Activated naive CD4-positive, alpha-beta T cell treated with Interleukin-2 at 50 U/mL for 16 hours (primary cell): Measurements from ENCODE around the gene CACNA1E.

ENCODE experiments used
- DNase-seq: peaks from one replicate; pipeline ENCODE4 v3.0.0-alpha.2; 2020

CACNA1E gene

DNA sequence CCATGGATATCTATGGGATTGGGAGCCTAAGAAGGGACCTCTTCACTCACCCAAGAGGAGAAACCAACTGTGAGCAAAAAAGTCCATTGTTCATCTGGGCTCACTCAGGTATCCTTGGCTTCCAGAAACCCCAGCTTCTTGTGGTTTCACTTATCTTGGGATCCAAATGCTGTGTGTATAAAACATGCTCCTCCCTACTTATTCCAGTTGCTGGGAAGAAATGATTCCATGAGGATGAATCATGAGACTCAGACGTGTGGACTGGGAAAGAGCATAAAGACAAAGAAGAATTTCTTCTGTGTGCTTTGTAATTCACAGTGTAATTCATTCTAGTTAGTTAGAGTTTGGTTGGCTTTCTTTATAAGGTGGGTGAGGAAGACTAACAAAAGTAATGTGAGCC is 294.5 kb downstream of the CACNA1E start:
- DNase-seq = no peak

DNA sequence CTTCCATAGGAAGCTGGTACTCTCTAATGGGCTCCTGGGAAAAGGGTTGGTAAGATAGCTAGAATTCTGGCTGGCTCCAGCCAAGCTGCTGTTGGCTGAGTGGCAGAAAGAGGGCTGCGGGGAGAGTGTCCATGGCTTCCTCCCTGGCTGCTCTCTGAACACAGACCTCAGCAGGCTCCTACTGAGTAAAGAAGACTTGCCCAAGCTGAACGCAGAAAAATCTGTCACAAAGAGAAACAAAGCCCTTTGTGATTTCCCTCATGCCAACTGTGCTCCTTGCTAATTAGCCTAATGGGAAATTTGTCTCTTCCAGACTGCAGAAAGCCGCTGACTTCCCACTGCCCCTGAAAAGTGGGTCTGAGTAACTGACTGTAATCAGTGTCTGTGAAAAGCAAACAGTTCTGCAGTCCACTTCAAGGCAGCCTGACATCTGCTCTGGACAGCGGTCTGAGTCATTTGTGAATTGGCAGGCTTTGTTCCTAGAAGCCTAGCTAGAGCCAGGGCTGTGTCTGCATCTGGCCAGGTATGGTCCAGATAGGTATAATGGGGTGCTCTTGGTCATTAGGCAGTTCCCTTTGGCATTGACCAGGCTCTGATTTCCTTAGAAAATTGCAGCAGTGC is 295.4 kb downstream of the CACNA1E start:
- no peak for DNase-seq

- DNase-seq = no peak
These were observed 296.0 kb downstream of the CACNA1E start for GRCh38 chr1:181779343-181779742.

- no peak for DNase-seq
These were observed 299.9 kb downstream of the CACNA1E start for GRCh38 chr1:181783208-181783607.

DNA sequence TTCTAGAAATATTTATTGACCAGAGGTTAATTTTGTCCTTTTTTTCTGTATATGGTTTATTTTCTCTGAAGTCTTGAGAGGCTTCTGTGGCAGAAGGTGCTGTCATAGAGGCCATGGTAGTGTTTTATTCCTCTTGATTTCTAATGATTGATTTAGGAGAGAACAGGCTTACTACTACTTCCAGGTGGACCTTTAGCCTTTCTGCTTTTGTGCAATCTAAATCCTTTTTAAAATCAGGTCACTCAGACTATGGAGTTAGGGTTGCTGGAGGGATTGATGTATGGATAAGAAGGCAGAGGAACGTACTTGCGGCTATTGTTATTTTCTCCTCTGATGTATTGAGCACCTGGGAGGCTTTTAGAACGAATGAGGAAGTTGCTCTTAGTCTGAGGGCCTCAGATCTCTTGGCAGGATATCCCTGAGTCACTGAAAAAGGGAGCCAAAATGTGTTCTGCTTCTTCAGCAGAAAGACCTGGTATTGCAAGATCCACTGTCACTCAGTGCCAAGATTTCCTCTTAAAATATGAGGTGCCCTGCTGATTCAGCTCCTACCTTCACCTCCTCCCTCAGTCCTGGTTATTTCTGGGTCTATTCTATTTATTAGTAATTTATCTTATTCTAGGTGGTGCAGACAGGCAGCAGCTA is 300.8 kb downstream of the CACNA1E start:
- DNase-seq = no peak

DNA sequence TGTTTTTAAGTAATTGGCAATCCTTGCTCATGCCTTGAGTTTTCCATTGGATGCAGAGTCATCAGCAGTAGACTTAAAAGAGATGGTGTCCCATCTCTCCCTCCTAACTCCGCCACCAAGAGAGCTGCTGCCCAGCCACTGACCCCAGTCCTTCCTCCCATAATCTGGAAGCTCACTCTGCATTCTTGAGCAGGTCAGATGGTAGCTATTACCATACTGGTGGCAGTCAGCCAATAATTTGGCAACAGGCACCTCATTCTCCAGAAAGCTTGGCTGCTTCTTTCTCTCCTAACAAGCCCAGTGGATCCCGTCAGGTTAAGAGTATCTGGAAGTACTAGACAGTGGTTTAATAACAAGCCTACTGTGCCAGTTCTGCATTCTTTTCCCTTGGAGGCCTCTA is 306.1 kb downstream of the CACNA1E start:
- DNase-seq = no peak

DNA sequence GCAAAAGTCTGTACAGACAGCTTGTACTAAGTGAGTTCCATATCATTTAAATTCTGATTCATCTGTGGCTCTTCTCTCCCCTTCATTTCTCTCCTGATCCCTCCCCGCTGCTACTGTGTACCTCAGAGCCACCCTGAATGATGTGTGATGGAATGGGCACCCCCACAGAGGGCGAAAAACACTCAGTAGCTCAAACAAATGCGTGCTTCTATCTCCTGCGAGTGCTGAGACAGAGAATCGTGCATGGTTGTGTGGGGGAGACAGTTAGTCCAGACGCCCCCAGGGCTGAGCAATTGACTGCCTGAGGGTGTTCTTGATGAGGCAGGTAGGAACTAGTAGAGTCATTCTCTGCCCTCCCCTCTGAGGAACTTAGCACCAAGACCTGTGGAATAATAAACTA is 308.4 kb downstream of the CACNA1E start:
- DNase-seq = no peak

DNA sequence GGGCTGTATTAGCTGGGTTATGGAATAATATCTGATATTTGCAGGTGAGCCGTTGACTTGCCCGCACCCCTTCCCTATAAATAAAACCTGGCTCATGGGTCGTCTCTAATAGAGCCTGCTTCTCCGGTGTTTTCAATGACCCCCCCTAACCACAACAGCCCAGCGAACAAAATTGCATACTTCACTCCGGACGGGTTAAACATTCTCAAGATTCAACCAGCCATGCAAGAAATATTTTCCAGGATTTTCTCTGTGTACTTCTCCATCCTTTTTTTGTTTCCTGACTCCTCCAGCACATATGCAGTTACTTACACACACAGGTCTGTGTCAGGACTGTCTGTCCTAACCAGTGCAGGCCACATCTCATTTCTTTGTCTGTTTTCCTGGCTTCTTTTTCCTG is 310.5 kb downstream of the CACNA1E start:
- DNase-seq = no peak

- no peak for DNase-seq
These were observed 311.0 kb downstream of the CACNA1E start for GRCh38 chr1:181794332-181794731.

DNA sequence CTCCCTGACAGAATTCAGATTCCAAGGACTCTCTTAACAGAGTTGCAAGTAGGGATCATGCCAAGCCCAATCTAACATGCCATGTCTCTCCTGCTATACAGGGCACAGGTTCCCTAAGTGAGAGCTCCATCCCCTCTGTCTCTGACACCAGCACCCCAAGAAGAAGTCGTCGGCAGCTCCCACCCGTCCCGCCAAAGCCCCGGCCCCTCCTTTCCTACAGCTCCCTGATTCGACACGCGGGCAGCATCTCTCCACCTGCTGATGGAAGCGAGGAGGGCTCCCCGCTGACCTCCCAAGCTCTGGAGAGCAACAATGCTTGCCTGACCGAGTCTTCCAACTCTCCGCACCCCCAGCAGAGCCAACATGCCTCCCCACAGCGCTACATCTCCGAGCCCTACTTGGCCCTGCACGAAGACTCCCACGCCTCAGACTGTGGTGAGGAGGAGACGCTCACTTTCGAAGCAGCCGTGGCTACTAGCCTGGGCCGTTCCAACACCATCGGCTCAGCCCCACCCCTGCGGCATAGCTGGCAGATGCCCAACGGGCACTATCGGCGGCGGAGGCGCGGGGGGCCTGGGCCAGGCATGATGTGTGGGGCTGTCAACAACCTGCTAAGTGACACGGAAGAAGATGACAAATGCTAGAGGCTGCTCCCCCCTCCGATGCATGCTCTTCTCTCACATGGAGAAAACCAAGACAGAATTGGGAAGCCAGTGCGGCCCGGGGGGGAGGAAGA is 315.0 kb downstream of the CACNA1E start:
- no peak for DNase-seq

GRCh38 chr1:181801617-181802016 is 318.3 kb downstream of the CACNA1E start:
- DNase-seq = no peak

- no peak for DNase-seq
These were observed 319.1 kb downstream of the CACNA1E start for GRCh38 chr1:181802466-181802865.

- DNase-seq = no peak
These were observed 320.1 kb downstream of the CACNA1E start for GRCh38 chr1:181803421-181803820.

GRCh38 chr1:181804989-181805388 is 321.7 kb downstream of the CACNA1E start:
- no peak for DNase-seq

DNA sequence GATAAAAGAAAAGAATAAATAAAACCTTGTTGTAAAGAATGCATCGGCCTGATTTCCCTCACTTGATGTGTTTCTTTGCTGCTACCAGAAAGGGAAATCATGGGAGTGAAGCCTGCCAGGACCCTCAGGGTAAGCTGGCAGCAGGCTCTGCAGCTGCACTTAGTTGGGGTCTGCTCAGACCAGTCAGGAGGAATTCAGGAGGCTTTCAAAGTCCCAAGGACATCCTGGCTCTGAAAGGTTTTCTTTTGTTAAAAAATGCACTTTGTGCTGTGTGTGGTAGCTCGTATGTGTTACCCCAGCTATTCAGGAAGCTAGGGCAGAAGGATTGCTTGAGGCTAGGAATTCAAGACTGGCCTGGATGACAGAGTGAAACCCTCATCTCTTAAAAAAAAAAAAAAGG is 323.4 kb downstream of the CACNA1E start:
- DNase-seq = no peak

DNA sequence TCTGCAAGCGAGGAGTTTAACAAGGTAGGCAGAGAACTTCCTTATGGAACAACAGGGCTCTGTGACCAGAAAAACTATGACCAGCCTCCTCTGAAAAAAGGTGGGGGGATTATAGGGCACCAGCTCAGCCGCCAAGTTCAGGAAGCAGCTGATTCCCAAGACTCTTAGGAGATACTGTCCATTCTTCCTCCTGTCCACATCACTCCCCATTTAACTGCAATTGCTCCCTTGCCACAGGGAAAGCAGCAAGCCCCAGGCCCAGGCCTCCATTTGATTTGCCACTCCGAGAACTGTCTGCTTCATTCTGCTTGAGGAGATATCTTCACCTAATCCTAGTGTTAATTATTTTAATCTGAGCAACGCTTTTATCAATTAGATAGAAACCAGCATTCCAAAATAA is 323.9 kb downstream of the CACNA1E start:
- no peak for DNase-seq

GRCh38 chr1:181809991-181810545 is 326.8 kb downstream of the CACNA1E start:
- DNase-seq = no peak

DNA sequence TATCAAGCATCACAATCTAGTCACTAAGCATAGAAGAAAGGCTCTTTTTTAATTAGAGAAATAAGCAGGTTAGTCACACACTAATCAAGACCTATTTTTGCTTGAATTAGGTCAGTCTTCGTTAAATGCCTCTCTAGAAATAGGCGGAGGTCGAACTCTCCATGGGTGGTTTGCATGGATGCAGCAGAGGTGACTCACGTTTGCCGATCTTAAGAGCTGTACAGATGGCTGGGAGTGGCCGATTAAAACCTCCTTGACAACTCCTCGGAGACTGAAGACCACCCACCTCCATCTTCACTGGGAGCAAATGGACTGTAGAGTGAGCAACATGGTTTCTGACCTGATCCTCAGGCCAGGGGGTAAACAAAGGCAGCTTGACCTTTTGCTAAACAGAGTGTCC is 328.9 kb downstream of the CACNA1E start:
- DNase-seq = no peak

- no peak for DNase-seq
These were observed 329.9 kb downstream of the CACNA1E start for GRCh38 chr1:181813266-181813665.

DNA sequence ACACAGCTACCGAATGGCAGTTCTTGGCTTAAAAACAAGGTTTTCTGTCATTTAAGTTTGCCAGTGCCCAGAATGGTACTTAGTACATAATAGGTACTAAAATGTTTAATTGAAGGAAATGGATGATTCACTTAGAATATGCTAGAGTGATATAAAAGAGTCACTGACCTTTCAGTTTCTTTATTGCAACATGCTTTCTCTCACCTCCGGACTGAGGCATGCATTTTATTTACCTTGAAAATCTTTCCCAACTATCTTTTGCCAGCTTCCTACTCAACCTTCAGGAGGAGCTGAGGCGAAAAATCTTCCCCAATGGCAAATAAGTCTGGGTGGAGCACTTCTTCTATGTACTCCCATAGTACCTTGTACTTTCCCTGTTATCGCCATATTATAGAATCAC is 333.3 kb downstream of the CACNA1E start:
- DNase-seq = no peak

DNA sequence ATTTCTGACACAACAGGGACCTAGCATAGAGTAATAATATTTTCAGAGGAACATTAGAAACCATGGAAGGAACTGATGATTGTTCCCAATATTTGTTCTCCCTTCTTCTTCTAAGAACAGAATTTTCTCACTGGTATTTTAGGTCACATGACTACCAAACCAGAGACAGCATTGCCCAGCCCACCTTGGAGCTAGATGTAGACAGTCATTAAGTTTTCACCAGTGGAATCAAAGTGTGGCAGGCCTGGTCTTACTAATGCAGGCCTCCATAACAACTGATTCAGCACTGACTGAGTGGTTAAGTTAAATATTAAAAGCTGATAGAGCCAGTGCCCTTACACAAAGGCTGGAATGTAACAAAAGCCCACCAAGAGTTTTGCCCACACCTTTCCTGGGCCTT is 333.8 kb downstream of the CACNA1E start:
- DNase-seq = no peak

DNA sequence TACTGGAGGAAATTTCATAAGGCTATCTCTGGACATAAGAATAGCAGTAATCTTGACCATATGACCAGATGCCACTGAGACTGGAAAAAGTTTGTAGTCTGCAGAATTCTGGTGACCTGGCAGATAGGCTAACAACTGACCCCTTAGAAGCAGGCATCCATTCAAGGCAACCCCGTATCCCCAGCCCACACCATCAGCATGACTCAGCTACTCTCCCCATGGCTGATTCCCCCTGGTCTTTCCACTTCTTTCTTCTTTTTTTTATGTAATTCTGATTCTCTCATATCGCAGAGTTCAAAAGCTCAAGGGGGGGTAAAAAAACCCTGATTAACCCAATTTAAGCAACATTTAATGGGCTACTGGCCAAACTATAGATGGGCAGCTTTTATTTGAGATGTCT is 335.1 kb downstream of the CACNA1E start:
- DNase-seq = no peak

DNA sequence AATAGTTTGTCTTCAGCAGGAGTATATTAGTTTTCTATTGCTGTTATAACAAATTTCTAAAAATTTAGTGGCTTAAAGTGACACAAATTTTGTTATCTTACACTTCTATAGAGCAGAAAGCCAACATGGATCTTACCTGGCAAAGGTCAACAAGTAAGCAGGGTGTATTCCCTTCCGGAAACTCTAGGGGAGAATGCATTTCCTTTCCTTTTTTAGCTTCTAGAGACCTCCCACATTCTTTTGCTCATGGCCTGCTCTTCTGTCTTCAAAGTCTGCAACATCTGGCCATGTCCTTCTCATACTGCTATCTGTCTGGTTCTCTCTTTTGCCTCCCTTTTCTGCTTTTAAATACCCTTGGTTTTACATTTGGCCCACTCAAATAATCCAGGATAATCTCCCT is 335.6 kb downstream of the CACNA1E start:
- no peak for DNase-seq

- no peak for DNase-seq
These were observed 338.4 kb downstream of the CACNA1E start for GRCh38 chr1:181821701-181822100.
